ENCODE measurements around the gene MOGAT3.
A peak's percentile ranks its signal among the peaks of the same experiment; 100 is the strongest.

The MOGAT3 gene

GRCh38 chr7:101173752-101174244 is 27.0 kb downstream of the MOGAT3 start:
- Mint-ChIP-seq H3K4me3 (peak overlapping the region in 1 of 3 experiments; percentile 43), H3K4me1 (peaks cover 24% of the 10 kb centered on the region)
- TF ChIP-seq CTCF (IDR thresholded peaks at IDR 0.05; ENCODE audit: unreplicated experiment in 3 of 3) = no peak

GRCh38 chr7:101172854-101173751 is 27.7 kb downstream of the MOGAT3 start:
- no peak for TF ChIP-seq CTCF (IDR thresholded peaks at IDR 0.05; ENCODE audit: unreplicated experiment in 3 of 3)
- Mint-ChIP-seq H3K9me3 (peaks cover 4% of the 10 kb centered on the region), H3K4me3 (peak overlapping the region; percentile 37 to 47 (median 40)), H3K36me3 (ENCODE audit: low read depth) (no peaks in the 10 kb centered on the region), H3K27me3 (ENCODE audit: low read depth) (peaks cover 100% of the 10 kb centered on the region), H3K27ac (no peak overlapping the region), H3K4me1 (peaks cover 28% of the 10 kb centered on the region)

More at GRCh38 chr7:101173752-101174244, 27.0 kb downstream of the MOGAT3 start:
- H3K9me3 Mint-ChIP-seq = peaks cover 4% of the 10 kb centered on the region
- no peaks in the 10 kb centered on the region for H3K36me3 Mint-ChIP-seq (ENCODE audit: low read depth)
- H3K27me3 Mint-ChIP-seq (ENCODE audit: low read depth) = peaks cover 100% of the 10 kb centered on the region
- H3K27ac Mint-ChIP-seq = no peak overlapping the region

GRCh38 chr7:101172005-101172853 is 28.6 kb downstream of the MOGAT3 start:
- peaks cover 100% of the 10 kb centered on the region for H3K27me3 Mint-ChIP-seq (ENCODE audit: low read depth)
- TF ChIP-seq CTCF (IDR thresholded peaks at IDR 0.05; ENCODE audit: unreplicated experiment in 3 of 3) = no peak

GRCh38 chr7:101171442-101171837 is 29.4 kb downstream of the MOGAT3 start:
- peaks cover 37% of the 10 kb centered on the region for H3K4me1 Mint-ChIP-seq
- no peaks in the 10 kb centered on the region for H3K36me3 Mint-ChIP-seq (ENCODE audit: low read depth)
- H3K27ac Mint-ChIP-seq = no peak overlapping the region
- H3K9me3 Mint-ChIP-seq = peaks cover 4% of the 10 kb centered on the region
- peaks cover 100% of the 10 kb centered on the region for H3K27me3 Mint-ChIP-seq (ENCODE audit: low read depth)
- peak overlapping the region; percentile 1 to 64 (median 19) for H3K4me3 Mint-ChIP-seq
- no peak for TF ChIP-seq CTCF (IDR thresholded peaks at IDR 0.05; ENCODE audit: unreplicated experiment in 3 of 3)

More at GRCh38 chr7:101172005-101172853, 28.6 kb downstream of the MOGAT3 start:
- peak overlapping the region; percentile 19 to 64 (median 37) for H3K4me3 Mint-ChIP-seq
- peaks cover 33% of the 10 kb centered on the region for H3K4me1 Mint-ChIP-seq
- H3K36me3 Mint-ChIP-seq (ENCODE audit: low read depth) = no peaks in the 10 kb centered on the region
- H3K27ac Mint-ChIP-seq = no peak overlapping the region
- H3K9me3 Mint-ChIP-seq = peaks cover 4% of the 10 kb centered on the region

GRCh38 chr7:101170617-101171441 is 30.0 kb downstream of the MOGAT3 start:
- no peak for TF ChIP-seq CTCF (IDR thresholded peaks at IDR 0.05; ENCODE audit: unreplicated experiment in 3 of 3)
- Mint-ChIP-seq H3K4me3 (peak overlapping the region; percentile 1 to 64 (median 19)), H3K27me3 (ENCODE audit: low read depth) (peaks cover 100% of the 10 kb centered on the region), H3K27ac (no peak overlapping the region), H3K36me3 (ENCODE audit: low read depth) (no peaks in the 10 kb centered on the region), H3K4me1 (peaks cover 42% of the 10 kb centered on the region), H3K9me3 (peaks cover 4% of the 10 kb centered on the region)
